Measurements from ENCODE around the gene DSPP. TPM values are rescaled to one million over a fixed set of nuclear protein-coding genes. Genes with fewer than 3 reads are reported as not detected.

The DSPP gene
- total RNA-seq, 1 experiment from 2014 or later: not detected

GRCh38 chr4:87631668-87632067, 23.3 kb downstream of the DSPP start:
- H3K23ac ChIP-seq (ENCODE audit: insufficient read length, low read depth, low read length): no peak overlapping the region
- H2BK12ac ChIP-seq (ENCODE audit: insufficient read length, low read depth, low read length): no peak overlapping the region
- H3K56ac ChIP-seq (ENCODE audit: insufficient read length, low read depth, low read length): no peak overlapping the region
- no peaks in the 10 kb centered on the region for H3K79me2 ChIP-seq (ENCODE audit: insufficient read depth, low read length)
- no peak overlapping the region for H3K4ac ChIP-seq (ENCODE audit: low read depth, low read length)
- no peak overlapping the region for H2BK20ac ChIP-seq (ENCODE audit: low read depth, low read length, poor library complexity, severe bottlenecking)
- no peak overlapping the region for H4K8ac ChIP-seq (replicated peaks; ENCODE audit: insufficient read length, low read depth, low read length)
- H2BK120ac ChIP-seq (ENCODE audit: low read depth, low read length, poor library complexity, severe bottlenecking): no peak overlapping the region
- H4K5ac ChIP-seq (ENCODE audit: insufficient read length, low read depth, low read length): no peak overlapping the region
- H3K4me3 Mint-ChIP-seq: no peak overlapping the region
- no peaks in the 10 kb centered on the region for H3K79me1 ChIP-seq (ENCODE audit: insufficient read depth, low read depth, low read length, poor library complexity, severe bottlenecking)
- H3K9me3 ChIP-seq (ENCODE audit: control insufficient read depth, low read depth, low read length): no peaks in the 10 kb centered on the region
- no peak overlapping the region for H3K27ac Mint-ChIP-seq
- H3K27ac ChIP-seq (ENCODE audit: insufficient read length, low read depth, low read length): no peak overlapping the region
- no peak overlapping the region for H2AFZ ChIP-seq (ENCODE audit: low read length)
- no peak overlapping the region for H2AK5ac ChIP-seq (ENCODE audit: insufficient read length, low read length)
- no peak overlapping the region for H2BK15ac ChIP-seq (ENCODE audit: low read depth, low read length)
- H4K91ac ChIP-seq (ENCODE audit: insufficient read length, low read depth, low read length): no peak overlapping the region
- H3K9me3 Mint-ChIP-seq: no peaks in the 10 kb centered on the region; a peak in 2 of 5 replicates
- no peaks in the 10 kb centered on the region for H3K23me2 ChIP-seq (ENCODE audit: insufficient read length, low read depth, low read length, poor library complexity, severe bottlenecking)
- H3K4me1 Mint-ChIP-seq: peaks cover 0 to 2% of the 10 kb centered on the region in 2 experiments; a peak in 1 of 4 replicates
- TF ChIP-seq CTCF (conservative IDR thresholded peaks at IDR 0.05): no peak
- H3K27me3 Mint-ChIP-seq (ENCODE audit: low read depth): peaks cover 1% of the 10 kb centered on the region
- no peak overlapping the region for H3K14ac ChIP-seq (ENCODE audit: insufficient read depth, low read length)
- no peaks in the 10 kb centered on the region for H3K36me3 Mint-ChIP-seq (ENCODE audit: insufficient read depth in 1 of 3, low read depth in 3 of 3)
- H3K18ac ChIP-seq (ENCODE audit: insufficient read length, low read depth, low read length): no peak overlapping the region
- H3K9ac ChIP-seq (ENCODE audit: extremely low read depth, insufficient read length, low read length): no peak overlapping the region
- DNase-seq: no peak
- H4K20me1 ChIP-seq (ENCODE audit: control insufficient read depth, insufficient read depth, insufficient read length): no peaks in the 10 kb centered on the region
- no peaks in the 10 kb centered on the region for H3K27me3 ChIP-seq (ENCODE audit: insufficient read depth, low read length)
- H3K4me1 ChIP-seq (ENCODE audit: insufficient read depth, low read length): no peaks in the 10 kb centered on the region; the same call in 1 of the 2 replicates
- H3K4me2 ChIP-seq (ENCODE audit: insufficient read depth, insufficient read length, low read length): no peak overlapping the region
- H2BK5ac ChIP-seq (ENCODE audit: insufficient read length, low read length): no peak overlapping the region
- no peak overlapping the region for H3T11ph ChIP-seq (ENCODE audit: low read length)
